ENCODE results near the gene NEK10. TPM values are rescaled to one million over a fixed set of nuclear protein-coding genes. Genes with fewer than 3 reads are reported as not detected.

The NEK10 gene
- total RNA-seq, 1 donor from 2014 or later: 1.2 TPM

DNA sequence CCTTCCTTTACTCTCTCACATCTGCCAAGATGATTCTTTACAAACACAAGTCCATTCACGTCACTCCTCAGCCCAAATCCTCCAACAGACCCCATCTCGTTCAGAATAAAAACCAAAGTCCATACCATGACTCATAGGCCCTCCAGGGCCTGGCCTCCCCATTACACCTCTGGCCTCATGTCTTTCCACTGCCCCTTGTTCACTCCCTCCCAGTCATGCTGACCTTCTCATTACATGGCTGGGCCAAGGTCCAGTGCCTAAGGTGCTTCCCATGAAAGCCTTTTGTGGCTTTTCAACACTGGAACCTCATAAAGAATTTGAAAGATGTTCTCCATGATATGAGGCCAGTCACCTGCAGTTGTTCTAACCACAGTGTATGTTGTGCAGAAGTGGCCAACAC lies 44.5 kb downstream of the NEK10 start:
- TF ChIP-seq, protein P1, sequence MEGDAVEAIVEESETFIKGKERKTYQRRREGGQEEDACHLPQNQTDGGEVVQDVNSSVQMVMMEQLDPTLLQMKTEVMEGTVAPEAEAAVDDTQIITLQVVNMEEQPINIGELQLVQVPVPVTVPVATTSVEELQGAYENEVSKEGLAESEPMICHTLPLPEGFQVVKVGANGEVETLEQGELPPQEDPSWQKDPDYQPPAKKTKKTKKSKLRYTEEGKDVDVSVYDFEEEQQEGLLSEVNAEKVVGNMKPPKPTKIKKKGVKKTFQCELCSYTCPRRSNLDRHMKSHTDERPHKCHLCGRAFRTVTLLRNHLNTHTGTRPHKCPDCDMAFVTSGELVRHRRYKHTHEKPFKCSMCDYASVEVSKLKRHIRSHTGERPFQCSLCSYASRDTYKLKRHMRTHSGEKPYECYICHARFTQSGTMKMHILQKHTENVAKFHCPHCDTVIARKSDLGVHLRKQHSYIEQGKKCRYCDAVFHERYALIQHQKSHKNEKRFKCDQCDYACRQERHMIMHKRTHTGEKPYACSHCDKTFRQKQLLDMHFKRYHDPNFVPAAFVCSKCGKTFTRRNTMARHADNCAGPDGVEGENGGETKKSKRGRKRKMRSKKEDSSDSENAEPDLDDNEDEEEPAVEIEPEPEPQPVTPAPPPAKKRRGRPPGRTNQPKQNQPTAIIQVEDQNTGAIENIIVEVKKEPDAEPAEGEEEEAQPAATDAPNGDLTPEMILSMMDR (IDR thresholded peaks at IDR 0.05; ENCODE audit: unreplicated experiment): no peak
- DNase-seq (ENCODE audit: low spot score): no peak
- Mint-ChIP-seq H3K27me3 (ENCODE audit: unreplicated experiment) (peaks cover 1% of the 10 kb centered on the region), H3K4me3 (ENCODE audit: unreplicated experiment) (no peak overlapping the region), H3K36me3 (ENCODE audit: low read depth, unreplicated experiment) (no peaks in the 10 kb centered on the region), H3K9me3 (ENCODE audit: unreplicated experiment) (no peaks in the 10 kb centered on the region), H3K4me1 (ENCODE audit: unreplicated experiment) (no peaks in the 10 kb centered on the region), H3K27ac (ENCODE audit: unreplicated experiment) (no peak overlapping the region)

GRCh38 chr3:27323087-27323570 lies 46.1 kb downstream of the NEK10 start:
- TF ChIP-seq, protein P1 (IDR thresholded peaks at IDR 0.05; ENCODE audit: unreplicated experiment): no peak
- no peaks in the 10 kb centered on the region for H3K9me3 Mint-ChIP-seq (ENCODE audit: unreplicated experiment)
- no peaks in the 10 kb centered on the region for H3K36me3 Mint-ChIP-seq (ENCODE audit: low read depth, unreplicated experiment)
- DNase-seq (ENCODE audit: low spot score): no peak
- H3K27me3 Mint-ChIP-seq (ENCODE audit: unreplicated experiment): peaks cover 1% of the 10 kb centered on the region
- no peaks in the 10 kb centered on the region for H3K4me1 Mint-ChIP-seq (ENCODE audit: unreplicated experiment)
- H3K4me3 Mint-ChIP-seq (ENCODE audit: unreplicated experiment): no peak overlapping the region
- no peak overlapping the region for H3K27ac Mint-ChIP-seq (ENCODE audit: unreplicated experiment)

DNA sequence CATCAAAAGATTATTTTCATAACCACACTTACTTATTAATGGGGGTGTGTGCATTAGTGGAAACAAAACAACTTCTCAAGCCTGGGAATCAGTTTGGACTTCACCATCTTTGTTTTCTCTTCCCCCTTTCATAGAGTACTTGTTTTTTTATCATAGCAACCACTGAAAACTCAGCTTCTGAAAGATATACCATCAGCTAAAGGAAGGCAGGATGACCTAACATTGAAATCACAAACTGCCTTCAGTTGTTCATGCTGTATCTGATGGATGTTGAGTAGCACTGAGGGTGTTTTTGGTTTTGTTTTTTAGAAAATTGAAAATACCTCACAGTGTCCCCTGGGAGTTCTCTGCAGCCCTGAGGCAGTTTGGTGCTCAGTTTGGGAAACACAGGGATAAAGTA lies 46.5 kb downstream of the NEK10 start:
- Mint-ChIP-seq H3K27ac (ENCODE audit: unreplicated experiment) (no peak overlapping the region), H3K4me3 (ENCODE audit: unreplicated experiment) (no peak overlapping the region), H3K4me1 (ENCODE audit: unreplicated experiment) (no peaks in the 10 kb centered on the region), H3K27me3 (ENCODE audit: unreplicated experiment) (peaks cover 1% of the 10 kb centered on the region), H3K36me3 (ENCODE audit: low read depth, unreplicated experiment) (no peaks in the 10 kb centered on the region), H3K9me3 (ENCODE audit: unreplicated experiment) (no peaks in the 10 kb centered on the region)
- no peak for DNase-seq (ENCODE audit: low spot score)
- TF ChIP-seq, protein P1 (IDR thresholded peaks at IDR 0.05; ENCODE audit: unreplicated experiment): no peak

DNA sequence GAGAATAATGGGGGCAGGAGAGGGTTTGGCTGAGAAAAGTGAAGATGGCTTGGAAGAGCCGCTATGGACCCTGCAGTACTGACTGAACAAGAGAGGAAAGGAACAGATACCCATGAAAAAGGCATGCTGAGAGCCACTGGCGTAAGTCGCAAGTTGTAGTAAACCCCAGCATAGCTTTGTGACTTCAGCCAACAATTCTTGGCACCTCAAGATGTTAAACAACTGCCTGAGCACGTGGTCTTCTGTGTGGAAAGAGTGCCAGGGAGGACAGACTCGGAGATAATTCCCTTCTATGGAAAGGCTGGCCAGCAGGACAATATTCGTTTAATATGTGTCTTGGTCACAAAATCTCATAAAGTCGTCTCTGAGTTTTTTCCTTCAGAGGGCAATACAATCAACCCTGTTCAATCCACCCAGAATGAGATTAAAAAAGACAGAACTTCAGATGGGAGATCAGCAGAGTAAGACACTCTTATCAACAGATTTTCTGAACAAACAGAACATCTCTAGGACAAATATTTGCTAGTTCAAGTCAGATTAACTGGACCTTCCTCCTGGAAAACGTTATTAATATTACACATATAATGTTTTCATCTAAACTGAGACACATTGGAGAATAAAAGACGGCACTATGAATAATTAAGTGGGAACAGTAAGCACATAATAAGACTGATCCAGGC lies 49.2 kb downstream of the NEK10 start:
- peaks cover 1% of the 10 kb centered on the region for H3K27me3 Mint-ChIP-seq (ENCODE audit: unreplicated experiment)
- H3K4me1 Mint-ChIP-seq (ENCODE audit: unreplicated experiment): no peaks in the 10 kb centered on the region
- DNase-seq (ENCODE audit: low spot score): no peak
- H3K9me3 Mint-ChIP-seq (ENCODE audit: unreplicated experiment): no peaks in the 10 kb centered on the region
- TF ChIP-seq, protein P1 (IDR thresholded peaks at IDR 0.05; ENCODE audit: unreplicated experiment): no peak
- H3K4me3 Mint-ChIP-seq (ENCODE audit: unreplicated experiment): no peak overlapping the region
- no peak overlapping the region for H3K27ac Mint-ChIP-seq (ENCODE audit: unreplicated experiment)
- H3K36me3 Mint-ChIP-seq (ENCODE audit: low read depth, unreplicated experiment): no peaks in the 10 kb centered on the region

- no peak for DNase-seq (ENCODE audit: low spot score)
- Mint-ChIP-seq H3K4me1 (ENCODE audit: unreplicated experiment) (no peaks in the 10 kb centered on the region), H3K4me3 (ENCODE audit: unreplicated experiment) (no peak overlapping the region), H3K36me3 (ENCODE audit: low read depth, unreplicated experiment) (no peaks in the 10 kb centered on the region), H3K9me3 (ENCODE audit: unreplicated experiment) (no peaks in the 10 kb centered on the region), H3K27me3 (ENCODE audit: unreplicated experiment) (peaks cover 3% of the 10 kb centered on the region), H3K27ac (ENCODE audit: unreplicated experiment) (no peak overlapping the region)
- TF ChIP-seq, protein P1 (IDR thresholded peaks at IDR 0.05; ENCODE audit: unreplicated experiment): no peak
These were observed 49.9 kb downstream of the NEK10 start for GRCh38 chr3:27319304-27319703.

Measured in endothelial cell (in vitro differentiated cells).